Measurements from ENCODE around the gene FOXN4.
A peak's percentile ranks its signal among the peaks of the same experiment; 100 is the strongest.

The FOXN4 gene

GRCh38 chr12:109308534-109309380 lies at the start of gene FOXN4:
Gene FOXN4, minus strand, starts transcription at chr12:109309284. Its CDS starts 963 bp downstream, at chr12:109308321.
- H3K4me1 Mint-ChIP-seq (ENCODE audit: low read depth), result peaks cover 13% of the 10 kb centered on the region
- no peak within 1 kb of the TSS for H3K27ac Mint-ChIP-seq
- H3K4me3 Mint-ChIP-seq, result peak within 1 kb of the TSS; percentile 73
- H3K36me3 Mint-ChIP-seq (ENCODE audit: low read depth), result no peaks in the 10 kb centered on the region
- H3K9me3 Mint-ChIP-seq, result no peaks in the 10 kb centered on the region
- DNase-seq, result no peak
- peaks cover 85% of the 10 kb centered on the region for H3K27me3 Mint-ChIP-seq

DNA sequence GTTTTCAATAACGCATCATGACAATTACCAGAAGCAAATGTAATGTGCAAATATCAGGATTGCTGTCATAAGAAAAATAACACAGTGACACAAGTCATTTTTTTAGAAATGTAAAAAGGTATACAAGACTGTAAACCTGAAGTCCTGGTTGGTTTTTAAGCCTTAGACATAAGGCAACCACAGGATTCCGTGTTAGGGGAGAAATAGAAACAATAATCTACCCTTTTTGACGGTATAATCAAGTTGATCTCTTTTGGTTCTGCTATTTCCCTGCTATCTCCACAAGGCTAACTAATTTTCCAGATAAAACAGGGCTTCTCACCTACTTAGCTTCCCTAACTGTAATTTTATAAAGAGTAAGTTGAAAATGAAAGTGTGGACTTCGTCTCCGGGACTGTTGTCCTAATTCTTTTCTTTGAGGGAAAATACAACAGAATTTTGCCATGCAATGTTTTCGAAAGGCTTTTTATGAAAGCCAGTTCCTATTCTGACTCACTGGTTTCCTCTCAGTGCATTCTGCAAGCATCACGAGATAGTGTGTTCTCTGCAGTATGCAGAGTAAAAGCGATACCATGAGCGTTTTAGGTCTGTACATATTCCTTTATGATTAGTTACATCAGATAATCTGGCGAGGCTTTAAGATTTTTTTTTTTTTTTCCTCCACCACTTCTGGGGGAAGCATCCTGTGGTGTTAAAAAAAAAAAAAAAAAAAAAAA lies 49.2 kb upstream of the FOXN4 start:
- H3K36me3 Mint-ChIP-seq (ENCODE audit: low read depth), result no peaks in the 10 kb centered on the region
- peak overlapping the region; percentile 12 for H3K27ac Mint-ChIP-seq
- no peak for DNase-seq
- no peaks in the 10 kb centered on the region for H3K9me3 Mint-ChIP-seq
- peak overlapping the region; percentile 28 for H3K4me3 Mint-ChIP-seq
- peaks cover 44% of the 10 kb centered on the region for H3K27me3 Mint-ChIP-seq
- peaks cover 13% of the 10 kb centered on the region for H3K4me1 Mint-ChIP-seq (ENCODE audit: low read depth)

DNA sequence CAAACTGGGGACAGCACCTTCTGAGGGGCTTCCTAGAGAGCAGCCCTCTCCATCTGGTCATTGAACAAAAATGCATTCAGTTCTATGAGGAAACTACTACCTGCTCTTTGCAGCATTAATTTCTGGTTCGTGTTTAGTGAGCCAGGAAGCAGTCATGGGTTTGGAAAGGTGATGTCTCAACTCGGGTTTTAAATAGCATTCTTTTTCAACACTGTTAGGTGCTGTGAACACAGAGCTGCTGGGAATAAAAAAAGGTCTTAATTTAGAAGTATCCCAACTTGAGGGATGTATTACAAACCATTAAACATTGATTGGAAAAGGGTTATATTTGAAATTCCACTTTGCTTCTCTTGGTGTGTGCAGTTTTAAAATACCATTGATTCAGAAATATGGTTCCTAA lies 47.9 kb upstream of the FOXN4 start:
- Mint-ChIP-seq H3K36me3 (ENCODE audit: low read depth) (no peaks in the 10 kb centered on the region), H3K9me3 (no peaks in the 10 kb centered on the region), H3K27ac (no peak overlapping the region), H3K27me3 (peaks cover 38% of the 10 kb centered on the region), H3K4me3 (no peak overlapping the region), H3K4me1 (ENCODE audit: low read depth) (peaks cover 13% of the 10 kb centered on the region)
- no peak for DNase-seq

- peaks cover 41% of the 10 kb centered on the region for H3K27me3 Mint-ChIP-seq
- peaks cover 13% of the 10 kb centered on the region for H3K4me1 Mint-ChIP-seq (ENCODE audit: low read depth)
- no peaks in the 10 kb centered on the region for H3K9me3 Mint-ChIP-seq
- no peak overlapping the region for H3K4me3 Mint-ChIP-seq
- no peaks in the 10 kb centered on the region for H3K36me3 Mint-ChIP-seq (ENCODE audit: low read depth)
- no peak overlapping the region for H3K27ac Mint-ChIP-seq
- DNase-seq, result no peak
Measured at GRCh38 chr12:109356577-109356976, 47.5 kb upstream of the FOXN4 start.

DNA sequence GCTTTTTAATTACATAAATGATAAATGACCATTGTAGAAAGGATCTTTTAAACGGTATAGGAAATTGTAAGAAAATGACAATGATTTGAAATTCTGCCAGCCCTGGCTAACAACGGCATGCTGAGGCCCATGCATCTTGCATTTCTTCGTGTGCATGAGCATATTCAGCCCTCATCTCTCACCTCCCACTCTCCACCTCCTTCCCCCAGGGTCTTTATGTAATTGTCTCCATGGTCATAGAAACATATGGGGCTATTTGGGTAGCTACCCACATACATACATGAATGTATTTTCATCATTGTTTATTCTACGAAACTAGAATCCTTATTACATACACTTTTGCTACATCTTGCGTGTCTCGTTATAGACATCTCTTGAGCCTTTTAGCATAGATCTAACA lies 43.1 kb upstream of the FOXN4 start:
- Mint-ChIP-seq H3K27ac (no peak overlapping the region), H3K4me1 (ENCODE audit: low read depth) (no peaks in the 10 kb centered on the region), H3K36me3 (ENCODE audit: low read depth) (no peaks in the 10 kb centered on the region), H3K27me3 (peaks cover 29% of the 10 kb centered on the region), H3K4me3 (no peak overlapping the region), H3K9me3 (no peaks in the 10 kb centered on the region)
- DNase-seq, result no peak

DNA sequence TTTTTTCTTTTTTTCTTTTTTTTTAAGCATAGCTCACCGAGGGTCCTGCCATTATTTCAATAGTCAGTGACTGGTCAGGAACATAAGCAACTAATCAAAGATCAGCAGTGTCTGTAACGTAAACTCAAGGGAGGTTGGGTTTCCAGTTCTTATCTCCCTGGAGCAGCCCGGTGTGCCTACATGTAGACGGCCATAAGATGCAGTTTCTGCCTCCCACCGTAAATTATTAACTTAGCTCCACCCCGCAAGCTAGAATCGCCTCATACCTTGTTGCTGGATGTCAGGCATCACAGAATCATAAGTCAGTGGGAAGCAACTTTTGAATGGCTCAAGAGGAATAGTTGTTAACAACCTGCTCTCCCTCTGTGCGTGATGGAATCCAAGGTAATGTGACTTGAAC lies 38.5 kb upstream of the FOXN4 start, which contains the start of gene MYO1H:
Gene MYO1H, plus strand, starts transcription at position 312 of the 400 bp plus-strand sequence. Its CDS starts 61 bp downstream, at position 373.
- Mint-ChIP-seq H3K4me1 (ENCODE audit: low read depth) (no peaks in the 10 kb centered on the region), H3K4me3 (no peak within 1 kb of the TSS), H3K36me3 (ENCODE audit: low read depth) (no peaks in the 10 kb centered on the region), H3K27ac (no peak within 1 kb of the TSS), H3K27me3 (peaks cover 34% of the 10 kb centered on the region), H3K9me3 (peaks cover 2% of the 10 kb centered on the region)
- no peak for DNase-seq

- DNase-seq, result no peak
- no peak overlapping the region for H3K4me3 Mint-ChIP-seq
- H3K36me3 Mint-ChIP-seq (ENCODE audit: low read depth), result no peaks in the 10 kb centered on the region
Measured at GRCh38 chr12:109346920-109347319, 37.8 kb upstream of the FOXN4 start.

GRCh38 chr12:109345428-109345827 lies 36.3 kb upstream of the FOXN4 start:
- H3K4me3 Mint-ChIP-seq, result no peak overlapping the region
- no peaks in the 10 kb centered on the region for H3K36me3 Mint-ChIP-seq (ENCODE audit: low read depth)
- DNase-seq, result no peak
- peaks cover 33% of the 10 kb centered on the region for H3K27me3 Mint-ChIP-seq
- H3K9me3 Mint-ChIP-seq, result peaks cover 2% of the 10 kb centered on the region
- no peaks in the 10 kb centered on the region for H3K4me1 Mint-ChIP-seq (ENCODE audit: low read depth)
- no peak overlapping the region for H3K27ac Mint-ChIP-seq

More at GRCh38 chr12:109346920-109347319, 37.8 kb upstream of the FOXN4 start:
- H3K4me1 Mint-ChIP-seq (ENCODE audit: low read depth), result no peaks in the 10 kb centered on the region
- H3K9me3 Mint-ChIP-seq, result peaks cover 2% of the 10 kb centered on the region
- H3K27ac Mint-ChIP-seq, result no peak overlapping the region
- H3K27me3 Mint-ChIP-seq, result peaks cover 36% of the 10 kb centered on the region

GRCh38 chr12:109343677-109344076 lies 34.6 kb upstream of the FOXN4 start:
- Mint-ChIP-seq H3K9me3 (peaks cover 2% of the 10 kb centered on the region), H3K4me3 (no peak overlapping the region), H3K36me3 (ENCODE audit: low read depth) (no peaks in the 10 kb centered on the region), H3K4me1 (ENCODE audit: low read depth) (no peaks in the 10 kb centered on the region), H3K27ac (no peak overlapping the region), H3K27me3 (peaks cover 40% of the 10 kb centered on the region)
- DNase-seq, result no peak

DNA sequence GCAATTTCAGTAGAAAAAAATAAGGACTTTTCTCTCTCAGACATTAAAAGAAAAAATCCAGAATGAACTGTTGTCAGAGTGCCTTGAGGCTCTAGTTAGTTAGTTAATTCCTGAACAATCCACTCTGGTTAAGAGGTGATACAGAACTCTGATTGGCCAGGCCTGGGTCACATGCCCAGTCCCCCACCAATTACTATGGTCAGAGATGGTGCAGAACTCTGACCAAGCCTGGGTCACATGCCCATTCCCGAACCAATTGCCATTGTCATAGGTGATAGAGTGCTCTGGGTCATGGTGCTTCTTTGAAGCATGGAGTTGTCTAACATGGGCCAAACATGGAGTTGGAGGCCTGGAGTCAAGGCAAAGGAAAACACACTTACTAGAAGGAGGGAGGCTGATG lies 27.5 kb upstream of the FOXN4 start:
- Mint-ChIP-seq H3K27me3 (peaks cover 48% of the 10 kb centered on the region), H3K9me3 (no peaks in the 10 kb centered on the region), H3K36me3 (ENCODE audit: low read depth) (no peaks in the 10 kb centered on the region), H3K27ac (no peak overlapping the region), H3K4me3 (no peak overlapping the region), H3K4me1 (ENCODE audit: low read depth) (no peaks in the 10 kb centered on the region)
- DNase-seq, result no peak

- no peaks in the 10 kb centered on the region for H3K9me3 Mint-ChIP-seq
- H3K4me1 Mint-ChIP-seq (ENCODE audit: low read depth), result no peaks in the 10 kb centered on the region
- DNase-seq, result no peak
- no peak overlapping the region for H3K4me3 Mint-ChIP-seq
- H3K36me3 Mint-ChIP-seq (ENCODE audit: low read depth), result no peaks in the 10 kb centered on the region
- H3K27me3 Mint-ChIP-seq, result peaks cover 50% of the 10 kb centered on the region
- no peak overlapping the region for H3K27ac Mint-ChIP-seq
Measured at GRCh38 chr12:109334887-109335286, 25.8 kb upstream of the FOXN4 start.

GRCh38 chr12:109331301-109331952 lies 22.3 kb upstream of the FOXN4 start:
- peaks cover 28% of the 10 kb centered on the region for H3K27me3 Mint-ChIP-seq
- no peaks in the 10 kb centered on the region for H3K36me3 Mint-ChIP-seq (ENCODE audit: low read depth)
- H3K27ac Mint-ChIP-seq, result no peak overlapping the region
- H3K4me1 Mint-ChIP-seq (ENCODE audit: low read depth), result no peaks in the 10 kb centered on the region
- no peaks in the 10 kb centered on the region for H3K9me3 Mint-ChIP-seq
- no peak overlapping the region for H3K4me3 Mint-ChIP-seq
- DNase-seq, result no peak

DNA sequence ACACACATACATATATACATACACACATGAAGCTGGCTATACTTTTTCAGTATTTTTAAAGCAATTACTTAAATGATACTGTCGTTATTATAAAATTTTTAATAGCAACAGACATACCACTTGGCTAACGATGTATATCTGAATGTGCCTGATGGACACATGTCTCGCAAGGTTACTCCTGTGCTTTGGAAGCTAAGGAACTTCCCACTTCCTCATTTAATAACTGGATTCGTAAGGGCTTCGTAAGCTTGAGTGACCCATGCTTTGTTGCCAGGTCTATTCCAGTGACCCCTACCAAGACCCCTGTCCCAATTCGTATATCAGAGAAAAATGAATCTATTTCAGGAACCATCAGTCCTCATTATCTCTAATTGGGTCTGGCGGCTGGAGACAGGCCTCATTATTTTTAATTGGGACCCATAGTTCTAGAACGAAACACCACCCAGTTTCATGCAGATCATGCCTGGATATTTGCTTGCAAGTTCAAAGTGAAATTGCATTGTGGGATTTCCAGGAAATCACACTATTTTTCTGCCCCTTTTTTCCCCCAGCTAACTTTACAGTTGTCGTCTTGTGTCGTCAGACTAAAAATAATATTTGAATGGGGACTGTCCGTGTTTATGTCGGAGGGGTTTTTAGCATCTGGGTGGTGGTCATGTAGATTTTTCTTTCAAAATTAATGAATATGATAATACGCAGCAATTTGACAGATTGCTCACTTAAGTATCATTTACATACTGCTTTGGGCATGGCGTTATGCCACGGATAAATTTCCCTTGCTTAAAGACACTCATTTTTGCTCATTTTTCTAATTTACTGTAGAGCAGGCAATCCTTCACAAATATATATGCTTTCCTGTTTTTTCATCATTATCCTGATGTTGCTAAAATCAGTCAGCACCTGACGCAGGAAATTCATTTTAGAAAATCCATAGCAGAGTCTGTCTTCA lies 21.5 kb upstream of the FOXN4 start:
- Mint-ChIP-seq H3K36me3 (ENCODE audit: low read depth) (no peaks in the 10 kb centered on the region), H3K27ac (no peak overlapping the region), H3K27me3 (peaks cover 20% of the 10 kb centered on the region), H3K4me3 (no peak overlapping the region), H3K4me1 (ENCODE audit: low read depth) (no peaks in the 10 kb centered on the region), H3K9me3 (no peaks in the 10 kb centered on the region)
- no peak for DNase-seq

GRCh38 chr12:109329686-109330085 lies 20.6 kb upstream of the FOXN4 start:
- no peak for DNase-seq
- no peaks in the 10 kb centered on the region for H3K9me3 Mint-ChIP-seq
- H3K36me3 Mint-ChIP-seq (ENCODE audit: low read depth), result no peaks in the 10 kb centered on the region
- no peaks in the 10 kb centered on the region for H3K4me1 Mint-ChIP-seq (ENCODE audit: low read depth)
- H3K27me3 Mint-ChIP-seq, result peaks cover 20% of the 10 kb centered on the region
- no peak overlapping the region for H3K27ac Mint-ChIP-seq
- H3K4me3 Mint-ChIP-seq, result no peak overlapping the region
